ENCODE results near the gene CSRNP2.
A peak's percentile ranks its signal among the peaks of the same experiment; 100 is the strongest.
"Not testable (repeated sequence)": the region's sequence is repeated elsewhere in the genome, so short reads cannot be mapped to it uniquely, and the experiment has no call there.

Gene CSRNP2

GRCh38 chr12:51080136-51080535 is 3.3 kb downstream of the CSRNP2 start:
- H4K20me1 ChIP-seq = peaks cover 64% of the 10 kb centered on the region
- no peak overlapping the region for H3K4me2 ChIP-seq
- H3K36me3 ChIP-seq = peaks cover 33% of the 10 kb centered on the region
- H3K9ac ChIP-seq = no peak overlapping the region
- H3K4me3 ChIP-seq = no peak overlapping the region
- H3K27ac ChIP-seq = no peak overlapping the region
- peaks cover 20% of the 10 kb centered on the region for H3K4me1 ChIP-seq
- H3K9me3 ChIP-seq = no peaks in the 10 kb centered on the region
- no peak for TF ChIP-seq Cebpa-rat (IDR thresholded peaks at IDR 0.05)
- no peaks in the 10 kb centered on the region for H3K27me3 ChIP-seq

- H3K4me2 ChIP-seq, H3K27me3 ChIP-seq, H3K27ac ChIP-seq, H3K4me3 ChIP-seq, H3K9me3 ChIP-seq, H3K9ac ChIP-seq: not testable (repeated sequence)
- Histone ChIP-seq H4K20me1 (peaks cover 66% of the 10 kb centered on the region), H3K36me3 (peaks cover 45% of the 10 kb centered on the region), H3K4me1 (peaks cover 18% of the 10 kb centered on the region)
Observed at GRCh38 chr12:51078866-51079265, 4.5 kb downstream of the CSRNP2 start.

- not testable (repeated sequence) for H3K9me3 ChIP-seq, H3K4me3 ChIP-seq, H3K4me2 ChIP-seq, H3K27ac ChIP-seq, H3K9ac ChIP-seq, H3K27me3 ChIP-seq
- Histone ChIP-seq H3K4me1 (peaks cover 15% of the 10 kb centered on the region), H4K20me1 (peaks cover 66% of the 10 kb centered on the region), H3K36me3 (peaks cover 50% of the 10 kb centered on the region)
Observed at GRCh38 chr12:51078346-51078745, 5.0 kb downstream of the CSRNP2 start.

- H3K9me3 ChIP-seq = no peaks in the 10 kb centered on the region
- TF ChIP-seq Cebpa-rat (IDR thresholded peaks at IDR 0.05) = no peak
- H3K36me3 ChIP-seq = peaks cover 54% of the 10 kb centered on the region
- H3K4me1 ChIP-seq = peaks cover 15% of the 10 kb centered on the region
- no peaks in the 10 kb centered on the region for H3K27me3 ChIP-seq
- no peak overlapping the region for H3K9ac ChIP-seq
- H4K20me1 ChIP-seq = peaks cover 66% of the 10 kb centered on the region
- H3K27ac ChIP-seq = no peak overlapping the region
- no peak overlapping the region for H3K4me2 ChIP-seq
- no peak overlapping the region for H3K4me3 ChIP-seq
Observed at GRCh38 chr12:51077930-51078329, 5.5 kb downstream of the CSRNP2 start.

GRCh38 chr12:51076236-51076930 is 7.0 kb downstream of the CSRNP2 start:
- Histone ChIP-seq H3K9ac (no peak overlapping the region), H4K20me1 (peaks cover 52% of the 10 kb centered on the region), H3K27me3 (no peaks in the 10 kb centered on the region), H3K9me3 (no peaks in the 10 kb centered on the region), H3K4me3 (no peak overlapping the region), H3K4me1 (peaks cover 2% of the 10 kb centered on the region; the same call in 1 of the 2 replicates), H3K4me2 (no peak overlapping the region), H3K27ac (no peak overlapping the region), H3K36me3 (peaks cover 69% of the 10 kb centered on the region)
- TF ChIP-seq Cebpa-rat (IDR thresholded peaks at IDR 0.05) = no peak

GRCh38 chr12:51075390-51075789 is 8.0 kb downstream of the CSRNP2 start:
- Histone ChIP-seq H3K27ac (no peak overlapping the region), H3K9ac (no peak overlapping the region), H3K4me2 (no peak overlapping the region), H3K4me1 (no peaks in the 10 kb centered on the region), H3K9me3 (no peaks in the 10 kb centered on the region), H4K20me1 (peaks cover 42% of the 10 kb centered on the region), H3K36me3 (peaks cover 73% of the 10 kb centered on the region), H3K4me3 (no peak overlapping the region), H3K27me3 (no peaks in the 10 kb centered on the region)
- no peak for TF ChIP-seq Cebpa-rat (IDR thresholded peaks at IDR 0.05)

- peaks cover 99% of the 10 kb centered on the region for H3K36me3 ChIP-seq
- no peak overlapping the region for H3K27ac ChIP-seq
- H3K27me3 ChIP-seq = no peaks in the 10 kb centered on the region
- H3K4me3 ChIP-seq = no peak overlapping the region
- no peaks in the 10 kb centered on the region for H3K9me3 ChIP-seq
- H3K4me2 ChIP-seq = no peak overlapping the region
- H3K9ac ChIP-seq = no peak overlapping the region
- TF ChIP-seq Cebpa-rat (IDR thresholded peaks at IDR 0.05) = no peak
- peaks cover 18% of the 10 kb centered on the region for H4K20me1 ChIP-seq
- H3K4me1 ChIP-seq = peaks cover 6% of the 10 kb centered on the region; the same call in 1 of the 2 replicates
Observed at GRCh38 chr12:51071663-51072062, 11.7 kb downstream of the CSRNP2 start.

- H3K9ac ChIP-seq = no peak overlapping the region
- peaks cover 99% of the 10 kb centered on the region for H3K36me3 ChIP-seq
- H3K4me2 ChIP-seq = peak overlapping the region; percentile 19; the same call in 1 of the 2 replicates
- H3K27me3 ChIP-seq = no peaks in the 10 kb centered on the region
- peaks cover 10% of the 10 kb centered on the region for H4K20me1 ChIP-seq
- H3K4me3 ChIP-seq = no peak overlapping the region
- peaks cover 6% of the 10 kb centered on the region; the same call in 1 of the 2 replicates for H3K4me1 ChIP-seq
- H3K9me3 ChIP-seq = no peaks in the 10 kb centered on the region
- peak overlapping the region; percentile 15; the same call in 1 of the 2 replicates for H3K27ac ChIP-seq
- peak; percentile 47; the same call in 1 of the 2 replicates for TF ChIP-seq Cebpa-rat (IDR thresholded peaks at IDR 0.05)
Observed at GRCh38 chr12:51070004-51070403, 13.4 kb downstream of the CSRNP2 start.

GRCh38 chr12:51067771-51068170 is 15.6 kb downstream of the CSRNP2 start:
- TF ChIP-seq Cebpa-rat (IDR thresholded peaks at IDR 0.05) = no peak
- no peaks in the 10 kb centered on the region for H3K9me3 ChIP-seq
- no peak overlapping the region for H3K4me2 ChIP-seq
- peaks cover 100% of the 10 kb centered on the region for H3K36me3 ChIP-seq
- H3K4me1 ChIP-seq = peaks cover 6% of the 10 kb centered on the region; the same call in 1 of the 2 replicates
- H3K4me3 ChIP-seq = no peak overlapping the region
- peaks cover 30% of the 10 kb centered on the region for H4K20me1 ChIP-seq
- H3K9ac ChIP-seq = no peak overlapping the region
- no peak overlapping the region for H3K27ac ChIP-seq
- H3K27me3 ChIP-seq = no peaks in the 10 kb centered on the region

GRCh38 chr12:51067229-51067628 is 16.2 kb downstream of the CSRNP2 start:
- no peak for TF ChIP-seq Cebpa-rat (IDR thresholded peaks at IDR 0.05)
- H3K36me3 ChIP-seq = peaks cover 100% of the 10 kb centered on the region
- H3K4me1 ChIP-seq = peaks cover 6% of the 10 kb centered on the region; the same call in 1 of the 2 replicates
- no peaks in the 10 kb centered on the region for H3K9me3 ChIP-seq
- H4K20me1 ChIP-seq = peaks cover 34% of the 10 kb centered on the region
- H3K27ac ChIP-seq = no peak overlapping the region
- no peak overlapping the region for H3K4me2 ChIP-seq
- H3K9ac ChIP-seq = no peak overlapping the region
- H3K4me3 ChIP-seq = no peak overlapping the region
- H3K27me3 ChIP-seq = no peaks in the 10 kb centered on the region

Data from BLaER1 (cell line).